Activated CD8-positive, alpha-beta memory T cell treated with anti-CD3 and anti-CD28 coated beads for 4 hours (primary cell): Measurements from ENCODE around the gene MACROH2A2.
"Not testable (repeated sequence)": the region's sequence is repeated elsewhere in the genome, so short reads cannot be mapped to it uniquely, and the experiment has no call there.

Experiments used
- DNase-seq, 2 donors: peaks; one replicate each; pipeline ENCODE4 v3.0.0-alpha.2; 2020; ENCODE audit warnings: low read depth in 2 of 2

The MACROH2A2 gene

GRCh38 chr10:70052462-70053217 is at the start of gene MACROH2A2:
MACROH2A2 (plus strand) TSS chr10:70052846; CDS start chr10:70075659, 22,813 bp downstream.
- no peak for DNase-seq

DNA sequence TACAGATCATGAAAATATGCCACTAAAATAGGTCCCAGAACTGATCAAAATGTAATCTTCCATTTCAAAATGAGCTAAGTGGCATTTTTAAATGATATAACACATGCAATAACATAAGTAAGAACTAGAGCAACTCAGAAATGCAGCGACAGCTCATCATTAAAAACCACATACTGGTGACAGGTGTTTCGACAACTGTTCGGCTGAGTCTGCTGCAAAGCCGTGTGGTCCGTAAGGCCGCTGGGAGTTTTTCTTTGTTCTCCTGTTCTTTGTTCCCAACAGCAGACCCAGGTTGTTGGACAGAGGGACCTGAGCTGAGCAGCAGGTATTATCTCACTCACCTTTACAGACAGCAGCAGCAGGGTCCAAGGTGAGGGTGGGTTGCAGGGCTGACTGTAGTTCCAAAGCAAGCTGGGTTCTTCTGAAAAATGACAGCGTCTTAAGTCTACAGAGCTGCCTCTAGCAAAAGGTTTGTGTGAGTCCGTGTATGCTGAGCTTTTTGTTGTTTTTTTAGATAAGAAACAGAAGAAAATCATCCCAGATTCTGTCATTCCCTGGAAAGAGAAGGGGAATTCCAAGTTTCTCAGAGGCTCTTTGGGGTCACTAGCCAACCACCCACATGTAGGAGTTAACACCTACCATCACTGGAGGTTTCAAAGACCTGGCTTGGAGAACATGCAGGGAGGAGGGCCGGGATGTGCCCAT is 45.4 kb upstream of the MACROH2A2 start:
- DNase-seq = no peak

GRCh38 chr10:70031215-70031614 is 21.4 kb upstream of the MACROH2A2 start:
- no peak for DNase-seq

- DNase-seq = no peak
Observed at GRCh38 chr10:70032667-70033289, 19.9 kb upstream of the MACROH2A2 start.

- no peak for DNase-seq
Observed at GRCh38 chr10:70034232-70034631, 18.4 kb upstream of the MACROH2A2 start.

GRCh38 chr10:70035531-70035930 is 17.1 kb upstream of the MACROH2A2 start:
- no peak for DNase-seq

DNA sequence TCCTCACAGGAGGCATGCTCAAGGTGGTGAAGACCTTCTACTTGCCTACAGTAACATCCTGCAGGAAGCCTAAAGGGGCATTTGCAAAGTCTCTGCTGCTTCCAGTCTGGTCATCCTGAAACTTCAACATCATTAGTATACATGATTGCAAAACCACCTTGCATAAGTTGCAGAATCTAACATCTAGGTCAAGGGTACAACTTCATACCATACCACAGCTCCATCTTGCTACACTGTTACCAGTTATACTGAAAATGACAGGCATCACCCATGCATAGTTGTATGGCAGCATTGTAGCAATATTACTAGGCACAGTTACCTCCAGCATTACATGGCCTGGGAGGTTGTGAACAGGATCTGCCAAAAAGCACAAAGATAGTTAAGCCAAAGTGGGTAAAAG is 13.7 kb upstream of the MACROH2A2 start:
- DNase-seq = no peak

DNA sequence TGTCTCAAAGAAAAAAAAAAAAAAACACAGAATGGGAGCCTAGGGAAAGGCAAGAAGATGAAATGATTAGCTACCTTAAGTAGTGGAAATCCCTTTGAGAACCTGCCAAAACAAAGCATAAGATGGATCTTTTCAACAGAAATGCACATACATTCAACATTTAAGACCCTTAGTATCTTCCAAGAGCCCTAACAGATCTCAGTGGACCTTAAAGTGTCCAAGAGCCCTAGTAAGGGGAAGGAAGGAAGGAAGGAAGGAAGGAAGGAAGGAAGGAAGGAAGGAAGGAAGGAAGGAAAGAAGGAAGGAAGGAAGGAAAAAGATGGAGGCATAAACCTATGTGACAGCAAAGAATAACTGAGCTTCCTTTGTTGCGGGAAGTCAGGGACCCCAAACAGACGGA is 11.6 kb upstream of the MACROH2A2 start:
- DNase-seq = no peak

GRCh38 chr10:70041739-70042138 is 10.9 kb upstream of the MACROH2A2 start:
- DNase-seq = not testable (repeated sequence)

GRCh38 chr10:70047066-70047465 is 5.6 kb upstream of the MACROH2A2 start:
- DNase-seq = not testable (repeated sequence)

- DNase-seq = no peak
Observed at GRCh38 chr10:70048030-70048723, 4.5 kb upstream of the MACROH2A2 start.

DNA sequence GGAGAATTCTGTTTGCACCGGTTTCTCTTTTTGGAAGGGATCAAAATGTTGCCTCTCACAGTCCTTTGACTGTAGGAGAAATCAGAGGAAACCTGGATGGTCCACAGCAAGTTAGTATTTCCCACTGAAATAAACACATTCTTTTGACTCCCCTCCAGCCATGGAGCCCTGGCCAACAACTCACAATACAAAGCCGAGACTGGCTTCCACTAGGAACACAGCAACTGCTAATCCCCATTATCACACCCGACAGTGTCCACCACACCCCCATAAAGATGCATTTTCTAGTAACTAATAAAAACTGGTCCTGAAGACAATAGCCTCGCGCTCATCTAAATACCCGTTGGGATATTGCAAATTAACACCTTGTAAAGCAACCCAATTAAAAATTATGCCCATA is 798 bp upstream of the MACROH2A2 start:
- no peak for DNase-seq

DNA sequence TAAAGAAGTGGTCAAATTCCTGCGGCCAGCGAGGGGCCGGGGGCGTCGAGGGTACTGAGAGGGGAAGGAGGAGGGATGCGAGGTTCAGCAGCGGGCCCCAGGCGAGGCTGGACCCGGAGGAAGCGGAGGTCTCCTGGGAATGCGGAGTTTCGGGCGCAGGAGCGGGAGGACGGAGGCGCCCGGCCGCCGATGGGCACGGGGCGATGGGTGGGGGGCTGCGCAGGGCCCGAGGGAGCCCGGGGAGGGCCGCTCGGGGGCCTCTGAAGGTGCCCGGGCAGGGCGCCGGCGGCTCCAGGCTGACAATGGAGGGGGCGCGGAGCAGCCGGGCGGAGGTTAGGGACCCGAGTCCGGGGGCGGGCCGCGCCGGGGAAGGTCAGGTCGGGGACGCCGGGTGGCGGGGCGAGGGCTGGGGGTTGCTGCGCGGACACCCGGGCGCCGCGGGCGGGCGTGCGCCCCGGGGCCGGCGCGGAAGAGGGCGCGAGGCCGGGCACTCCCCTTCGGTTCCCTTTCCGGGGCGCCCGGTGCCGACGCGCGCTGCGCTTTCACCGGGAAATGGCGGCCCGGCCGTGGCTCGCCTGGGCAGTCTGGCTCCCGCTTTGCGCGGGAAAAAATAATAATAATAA is 683 bp downstream of the MACROH2A2 start:
- DNase-seq = no peak

- no peak for DNase-seq
Observed at GRCh38 chr10:70053841-70054288, 1.2 kb downstream of the MACROH2A2 start.

- no peak for DNase-seq
Observed at GRCh38 chr10:70054902-70055301, 2.3 kb downstream of the MACROH2A2 start.

DNA sequence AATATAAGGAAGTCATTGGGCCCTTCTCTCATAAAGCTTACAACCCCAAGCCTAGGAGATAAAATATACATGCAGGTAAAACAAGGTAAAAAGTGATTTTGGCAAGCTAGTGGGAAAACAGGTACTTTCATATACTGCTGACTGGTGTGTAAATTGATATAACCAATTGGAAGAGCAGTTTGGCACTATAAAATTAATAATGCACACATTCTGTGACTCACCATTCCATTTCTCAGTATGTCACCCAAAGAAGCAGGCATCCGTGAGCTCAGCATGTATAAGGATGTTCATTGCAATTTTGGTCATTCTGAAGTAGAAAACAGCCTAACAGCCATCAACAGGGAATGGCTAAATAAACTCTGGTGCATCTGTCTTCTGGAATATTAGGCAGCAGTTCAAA is 2.9 kb downstream of the MACROH2A2 start:
- DNase-seq = no peak

DNA sequence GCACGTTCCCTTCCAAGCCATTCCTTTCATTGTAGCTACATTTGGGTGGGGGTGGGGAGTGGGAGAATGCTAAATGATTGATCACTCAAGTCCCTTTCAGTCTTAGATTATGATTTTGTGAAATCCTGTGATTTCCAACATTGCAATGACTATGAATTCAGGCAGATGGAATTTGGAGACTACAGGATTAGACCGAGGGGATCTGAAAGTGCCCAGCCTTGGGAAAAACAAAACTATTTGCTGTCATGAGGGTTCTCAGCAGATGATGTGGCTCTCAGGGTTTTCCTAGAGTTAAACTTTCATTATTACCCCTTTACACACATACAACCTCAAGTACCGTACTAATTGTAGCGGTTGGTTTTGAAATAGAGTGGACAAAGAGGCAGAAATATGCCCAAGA is 4.7 kb downstream of the MACROH2A2 start:
- DNase-seq = no peak

GRCh38 chr10:70060389-70060788 is 7.7 kb downstream of the MACROH2A2 start:
- no peak for DNase-seq

DNA sequence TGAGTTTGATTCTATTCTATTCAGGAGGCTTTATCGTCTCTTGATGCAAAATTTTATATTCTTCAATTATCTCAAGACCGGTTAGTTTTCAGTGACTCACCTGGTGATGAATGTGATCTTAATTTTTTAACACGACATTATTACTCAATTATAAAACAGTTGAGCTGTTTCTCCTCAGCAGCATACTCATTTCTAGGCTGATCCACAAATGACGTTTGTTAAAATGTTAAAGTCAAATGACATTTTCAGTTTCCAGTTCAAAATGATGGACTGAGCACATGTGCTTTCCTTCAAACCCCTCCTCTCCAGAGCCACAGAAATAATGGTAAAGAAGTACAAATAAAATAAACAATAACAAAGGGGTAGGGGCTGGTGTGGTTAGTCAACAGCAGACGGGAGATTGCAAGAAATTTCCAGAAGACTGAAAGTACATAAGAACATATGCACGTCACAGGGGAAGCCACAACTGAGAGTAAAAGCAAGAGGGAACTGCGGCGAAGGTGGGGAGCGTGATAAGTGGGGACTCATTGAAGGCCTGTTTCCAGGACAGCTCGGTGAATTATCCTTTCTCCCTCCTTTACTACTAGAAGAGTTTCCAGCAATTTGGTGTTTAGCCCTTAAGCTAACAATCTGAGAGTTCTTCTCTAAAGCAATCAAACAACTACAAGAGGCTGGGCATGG is 10.9 kb downstream of the MACROH2A2 start:
- DNase-seq = no peak

- no peak for DNase-seq
Observed at GRCh38 chr10:70064486-70064885, 11.8 kb downstream of the MACROH2A2 start.

GRCh38 chr10:70066190-70066589 is 13.5 kb downstream of the MACROH2A2 start:
- DNase-seq = no peak
